PC-9 (cell line): Measurements from ENCODE around the gene PTAFR.

ENCODE experiments used
- CTCF ChIP-seq: fragments of 200-600 bp; sonication (generic); conservative IDR thresholded peaks from 2 replicates; pipeline ENCODE4 v1.6.1; 2017; ENCODE audit warnings: mixed run types, antibody characterized with exemption, mild to moderate bottlenecking, moderate library complexity
- EZH2 ChIP-seq: fragments of 200-600 bp; sonication (generic); IDR thresholded peaks from 2 replicates; pipeline ENCODE4 v1.8.0; 2017; ENCODE audit warnings: antibody characterized with exemption, low read depth

GRCh38 chr1:28171246-28171645 is 5.2 kb downstream of the PTAFR start:
- TF ChIP-seq CTCF (no peak), EZH2 (no peak)
